NCI-H1694 (cell line): ENCODE measurements around the gene DYRK4.
"Not testable (repeated sequence)": the region's sequence is repeated elsewhere in the genome, so short reads cannot be mapped to it uniquely, and the experiment has no call there.

Experiments
- DNase-seq: peaks from one replicate; lab custom pipeline; 2025; lab: John Stamatoyannopoulos, UW

The DYRK4 gene

DNA sequence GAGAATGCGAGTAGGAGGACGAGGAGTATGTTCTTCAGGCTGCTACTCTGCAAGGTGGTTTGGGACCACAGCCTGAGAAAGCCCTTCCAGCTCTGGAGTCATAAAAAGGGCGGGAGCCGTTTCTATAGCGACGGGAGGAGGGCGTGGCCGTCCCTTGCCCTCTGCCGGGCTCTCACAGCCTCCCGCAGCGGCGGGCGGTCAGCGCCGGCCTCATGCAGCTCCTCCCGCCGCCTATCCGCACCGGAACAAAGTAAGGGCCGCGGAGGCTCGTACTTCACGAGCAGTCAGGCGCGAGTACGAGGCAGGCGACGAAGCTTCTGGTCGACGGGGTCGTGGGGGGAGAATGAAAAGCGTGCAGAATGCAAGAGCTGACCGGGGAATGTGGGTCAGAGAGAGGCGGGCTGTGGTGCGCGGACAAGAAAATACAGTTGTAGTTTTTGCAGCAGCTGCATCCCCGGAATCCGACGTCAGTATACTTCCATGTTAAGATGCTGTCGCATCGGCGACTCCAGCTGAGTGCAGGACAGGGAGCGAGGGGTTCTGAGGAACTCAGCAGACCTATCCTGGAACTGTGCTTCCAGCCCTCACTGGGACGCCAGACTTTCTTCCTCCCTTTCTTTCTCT, at the start of gene DYRK4:
DYRK4 (plus strand) TSS at position 175 of the 624 bp plus-strand sequence; CDS start at position 213, 38 bp downstream.
- no peak for DNase-seq

DNA sequence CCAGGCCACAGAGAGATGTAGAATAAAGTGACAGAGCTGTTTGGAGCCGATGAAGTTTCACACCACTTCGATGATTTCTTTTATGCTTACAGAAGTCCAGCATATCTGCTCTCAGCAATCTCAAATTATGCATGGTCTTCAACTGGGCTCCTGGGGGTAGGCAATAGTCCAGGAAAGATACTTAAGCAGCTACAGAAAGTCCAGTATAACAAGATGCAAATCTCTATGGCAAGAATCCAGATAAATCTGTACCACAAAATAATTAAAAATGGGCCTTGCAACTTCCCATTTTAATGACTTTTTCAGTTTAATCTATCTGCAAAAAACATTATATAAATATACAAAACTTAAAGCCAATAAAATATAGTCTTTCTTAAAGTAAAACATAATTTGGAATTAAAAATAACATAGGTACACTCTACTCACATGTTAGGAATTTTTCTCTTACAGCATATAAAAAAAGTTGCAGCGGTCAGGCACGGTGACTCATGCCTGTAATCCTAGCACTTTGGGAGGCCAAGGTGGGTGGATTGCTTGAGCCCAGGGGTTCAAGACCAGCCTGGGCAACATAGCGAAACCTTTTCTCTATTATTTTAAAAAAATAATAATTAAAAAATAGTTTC, 43.8 kb upstream of the DYRK4 start:
- no peak for DNase-seq

DNA sequence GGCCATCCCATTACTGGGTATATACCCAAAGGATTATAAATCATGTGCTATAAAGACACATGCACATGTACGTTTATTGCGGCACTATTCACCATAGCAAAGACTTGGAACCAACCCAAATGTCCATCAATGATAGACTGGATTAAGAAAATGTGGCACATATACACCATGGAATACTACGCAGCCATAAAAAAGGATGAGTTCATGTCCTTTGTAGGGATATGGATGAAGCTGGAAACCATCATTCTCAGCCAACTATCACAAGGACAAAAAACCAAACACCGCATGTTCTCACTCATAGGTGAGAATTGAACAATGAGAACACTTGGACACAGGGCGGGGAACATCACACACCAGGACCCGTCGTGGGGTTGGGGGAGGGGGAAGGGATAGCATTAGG, 38.6 kb upstream of the DYRK4 start:
- not testable (repeated sequence) for DNase-seq

DNA sequence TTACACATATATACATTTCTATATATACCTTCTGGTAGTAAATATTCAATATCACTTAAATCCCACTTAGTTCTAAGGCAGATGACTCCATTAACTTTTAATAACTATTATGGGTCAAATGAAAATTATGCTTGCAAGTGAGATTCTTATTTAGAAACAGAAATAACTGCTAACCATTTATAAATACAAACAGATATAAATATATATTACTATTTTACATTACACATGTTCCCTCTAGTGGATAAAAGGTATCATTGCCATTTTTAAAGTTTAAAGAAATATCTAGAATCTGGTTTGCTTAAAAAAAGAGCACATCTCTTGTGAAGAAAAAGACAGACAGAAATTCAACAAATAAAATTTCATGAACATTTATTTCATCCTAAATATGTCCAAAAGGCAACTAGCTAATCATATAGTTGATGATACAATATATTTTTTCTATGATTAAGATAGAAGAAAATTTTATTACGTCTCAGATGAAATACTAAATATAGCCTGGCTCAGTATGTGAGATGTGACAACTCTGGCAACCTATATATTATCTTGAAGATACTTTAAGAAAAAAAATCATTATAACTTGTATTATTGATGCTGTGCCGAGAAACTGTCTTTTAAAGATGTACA, 35.0 kb upstream of the DYRK4 start:
- DNase-seq = peak; percentile 18

GRCh38 chr12:4530160-4530559, 31.8 kb upstream of the DYRK4 start:
- DNase-seq = no peak

DNA sequence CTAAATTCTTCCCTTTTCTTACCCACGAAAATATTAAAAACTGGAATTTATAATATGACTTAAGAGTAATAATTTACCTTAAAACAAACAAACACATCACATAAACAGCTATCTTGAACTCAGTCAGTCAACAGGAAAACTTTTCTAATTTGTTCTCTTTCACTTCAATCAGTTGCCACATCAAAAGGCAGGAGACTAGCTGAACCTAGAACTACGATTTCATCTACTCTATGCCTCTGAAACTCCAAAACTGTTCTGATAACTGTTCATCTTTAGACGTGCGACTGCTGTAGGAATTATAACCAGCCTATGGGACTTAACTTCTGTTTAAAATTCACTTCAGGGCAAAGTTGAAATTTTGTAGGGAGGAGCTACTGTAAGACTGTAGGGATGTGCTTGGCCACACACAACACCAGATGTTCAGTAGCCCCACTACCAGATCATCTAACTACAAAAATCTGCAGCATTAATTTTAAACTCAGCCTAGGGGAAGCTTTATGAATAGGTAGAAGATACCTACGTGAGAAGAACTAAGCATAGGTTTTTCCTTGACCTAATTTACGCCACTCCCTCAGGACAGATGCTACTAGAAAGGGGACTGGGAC, 30.9 kb upstream of the DYRK4 start:
- DNase-seq = no peak

- no peak for DNase-seq
These were observed 26.9 kb upstream of the DYRK4 start for GRCh38 chr12:4535092-4535491.

DNA sequence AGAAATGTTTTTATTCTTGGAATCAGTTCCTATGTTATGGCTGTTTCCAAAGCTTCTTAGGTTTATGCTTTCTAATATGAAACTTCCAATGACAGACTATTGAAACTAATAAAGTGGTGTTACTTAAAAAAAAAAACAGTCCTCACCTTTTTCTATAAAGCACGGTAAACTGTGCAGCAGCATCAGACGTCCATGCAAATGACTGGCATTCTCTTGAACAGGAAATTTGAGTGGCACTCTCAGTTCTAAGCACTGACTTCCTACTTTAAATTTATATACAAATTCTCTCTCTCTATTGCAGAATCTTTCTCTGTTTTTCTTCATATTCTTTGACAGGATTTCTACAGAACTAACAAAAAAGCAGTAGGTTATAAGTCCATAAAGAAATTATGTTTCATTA, 26.1 kb upstream of the DYRK4 start:
- DNase-seq = no peak

DNA sequence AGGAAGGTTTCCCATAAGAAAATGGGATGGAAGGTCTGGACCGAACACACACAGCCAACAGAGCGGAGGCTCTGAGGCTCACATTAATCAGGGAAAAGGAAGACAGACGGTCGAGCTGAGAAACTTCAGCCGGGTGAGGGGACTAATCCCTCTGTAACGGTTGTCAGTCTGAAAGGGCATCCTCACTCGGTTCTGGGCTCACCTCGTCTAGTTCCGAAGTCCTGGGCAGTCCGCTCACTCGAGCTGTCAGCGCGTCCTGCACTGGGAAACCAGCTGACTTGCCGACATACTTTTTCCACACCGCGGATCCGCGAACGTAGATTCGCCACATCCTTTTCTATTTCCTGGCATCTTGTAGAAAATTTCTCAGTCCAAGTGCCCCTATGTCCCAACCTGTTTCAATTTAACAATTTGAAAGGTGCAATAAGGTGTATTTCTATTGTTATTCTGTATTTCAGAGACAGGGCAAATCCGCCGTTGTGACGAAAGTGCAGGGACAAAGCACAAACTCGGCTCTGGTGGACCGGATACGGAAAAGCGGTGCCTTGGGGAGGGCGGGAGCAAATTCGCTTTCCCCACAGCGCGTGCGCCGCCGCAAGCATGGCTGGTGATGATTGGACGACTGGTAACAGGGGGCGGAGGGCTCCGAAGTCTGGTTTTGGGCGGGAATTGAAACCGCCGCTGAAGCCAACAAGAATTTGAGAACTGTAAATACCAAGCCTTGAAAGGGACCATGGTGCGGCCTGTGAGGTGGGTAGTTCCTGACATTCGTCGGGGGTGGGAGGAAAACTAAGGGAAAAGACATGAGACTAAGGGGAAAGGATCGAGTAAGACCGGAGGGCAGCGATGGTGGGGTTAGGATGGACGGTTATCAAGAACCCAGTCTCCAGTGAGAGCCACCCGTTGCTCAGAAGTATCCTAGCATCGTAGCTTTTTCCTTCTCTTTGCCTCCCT, 23.5 kb upstream of the DYRK4 start, which contains the start of gene RAD51AP1:
RAD51AP1 (plus strand) TSS at position 684 of the 954 bp plus-strand sequence; CDS start at position 734, 50 bp downstream.
- peak; percentile 96 for DNase-seq

GRCh38 chr12:4539167-4539870, 22.7 kb upstream of the DYRK4 start:
- no peak for DNase-seq

DNA sequence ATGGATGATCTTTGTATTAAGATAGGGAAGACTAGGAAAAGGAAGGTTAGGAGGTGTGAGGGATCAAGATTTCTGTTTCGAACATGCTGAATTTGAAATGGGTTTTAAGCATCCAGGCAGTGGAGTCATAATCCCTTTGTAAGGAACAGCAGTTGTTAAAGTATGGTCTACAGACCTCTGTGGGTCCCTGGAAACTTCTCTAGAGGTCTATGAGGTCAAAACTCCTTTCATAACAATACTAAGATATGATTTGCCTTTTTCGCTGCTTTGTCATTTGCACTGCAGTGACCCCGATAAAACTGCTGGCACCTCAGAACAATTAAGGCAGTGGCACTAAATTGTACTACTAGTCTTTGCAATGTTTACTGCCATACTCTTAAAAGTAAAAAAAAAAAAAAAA, 21.8 kb upstream of the DYRK4 start:
- no peak for DNase-seq

GRCh38 chr12:4540638-4541037, 21.4 kb upstream of the DYRK4 start:
- no peak for DNase-seq

DNA sequence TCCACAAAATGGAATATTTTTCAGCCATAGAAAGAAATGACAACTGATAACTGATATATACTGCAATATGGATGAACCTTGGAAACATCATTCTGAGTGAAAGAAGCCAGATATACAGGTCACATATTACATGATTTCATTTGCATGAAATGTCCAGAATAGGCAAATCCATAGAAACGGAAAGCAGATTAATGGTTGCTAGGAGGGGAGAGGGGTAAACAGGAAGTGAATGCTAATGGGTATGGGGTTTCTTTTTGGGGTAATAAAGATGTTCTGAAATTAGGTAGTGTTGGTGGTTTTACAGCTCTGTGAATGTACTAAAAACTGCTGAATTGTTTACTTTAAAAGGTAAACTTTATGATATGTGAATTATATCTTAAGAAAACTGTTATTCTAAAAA, 16.8 kb upstream of the DYRK4 start:
- no peak for DNase-seq

GRCh38 chr12:4552191-4552590, 9.8 kb upstream of the DYRK4 start:
- DNase-seq = no peak

DNA sequence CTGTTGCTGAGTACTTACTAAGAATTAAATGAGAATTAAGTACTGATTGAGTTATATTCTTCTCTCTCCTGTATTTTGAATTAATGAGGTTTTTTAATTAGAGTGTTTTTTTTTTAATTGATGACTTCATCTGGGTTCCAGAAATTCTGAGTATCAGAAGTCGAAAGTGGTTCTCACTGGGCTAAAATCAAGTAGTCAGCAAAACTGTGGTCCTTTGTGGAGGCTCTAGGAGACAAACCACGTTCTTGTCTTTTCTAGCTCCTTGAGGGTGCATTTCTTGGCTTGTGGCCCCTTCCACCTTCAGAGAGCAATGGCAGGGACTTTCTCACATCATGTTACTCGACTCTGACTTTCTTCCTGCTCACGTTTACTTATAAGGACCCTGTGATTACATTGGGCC, 8.1 kb upstream of the DYRK4 start:
- DNase-seq = no peak

DNA sequence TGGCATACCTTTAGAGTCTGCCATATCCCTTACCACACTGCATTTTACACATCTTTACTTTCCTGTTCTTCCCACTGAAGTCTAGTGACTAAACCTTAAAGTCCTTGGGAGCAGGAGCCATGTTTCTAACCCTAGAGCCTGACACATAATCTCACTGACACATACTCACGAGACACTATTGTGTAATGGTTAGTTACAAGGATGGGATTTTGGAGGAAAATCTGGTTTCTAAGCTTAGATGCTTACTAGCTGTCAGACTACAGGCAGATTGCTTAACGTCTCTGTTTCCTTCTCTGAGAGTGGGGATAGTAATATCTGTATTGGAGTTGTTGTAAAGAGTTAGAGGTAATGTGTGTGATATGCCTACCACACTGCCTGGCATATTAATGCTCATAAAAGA, 6.2 kb upstream of the DYRK4 start:
- DNase-seq = no peak

DNA sequence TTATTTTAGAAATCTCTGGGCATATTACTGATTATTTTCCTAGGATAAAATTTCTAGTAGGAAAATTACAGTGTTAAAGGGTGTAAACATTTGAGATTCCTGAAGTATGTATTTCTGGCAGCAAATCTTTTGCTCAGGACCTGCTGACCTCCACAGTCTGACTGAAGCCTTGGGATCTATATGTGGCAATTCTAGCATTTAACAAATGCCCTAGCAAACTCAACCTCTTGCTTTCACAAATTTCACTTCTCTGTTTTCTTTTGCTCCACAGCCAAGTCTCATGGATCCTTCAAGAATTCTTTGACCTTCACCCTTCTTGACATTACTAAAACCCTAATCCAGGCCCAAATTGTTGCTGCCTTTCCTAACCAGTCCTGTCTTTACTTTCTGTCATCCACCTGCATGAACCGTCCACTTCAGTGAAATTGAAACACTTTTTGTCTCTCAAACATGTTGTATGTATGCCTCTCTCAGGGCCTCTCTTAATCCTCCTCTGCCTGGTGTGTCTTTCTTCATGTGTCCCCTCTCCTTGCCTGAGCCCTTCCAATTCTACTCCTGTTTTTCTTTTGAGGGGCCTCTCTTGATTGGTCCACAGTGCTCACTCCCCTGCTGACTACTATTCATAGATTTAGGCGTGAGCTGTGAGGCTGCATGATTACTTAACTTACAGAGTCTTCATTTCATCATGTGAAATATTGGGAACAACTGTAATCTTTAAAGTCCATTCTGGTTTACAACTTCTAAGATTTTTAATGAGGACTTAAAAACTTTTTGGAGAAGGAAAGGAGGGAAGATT, 5.1 kb upstream of the DYRK4 start:
- DNase-seq = no peak

DNA sequence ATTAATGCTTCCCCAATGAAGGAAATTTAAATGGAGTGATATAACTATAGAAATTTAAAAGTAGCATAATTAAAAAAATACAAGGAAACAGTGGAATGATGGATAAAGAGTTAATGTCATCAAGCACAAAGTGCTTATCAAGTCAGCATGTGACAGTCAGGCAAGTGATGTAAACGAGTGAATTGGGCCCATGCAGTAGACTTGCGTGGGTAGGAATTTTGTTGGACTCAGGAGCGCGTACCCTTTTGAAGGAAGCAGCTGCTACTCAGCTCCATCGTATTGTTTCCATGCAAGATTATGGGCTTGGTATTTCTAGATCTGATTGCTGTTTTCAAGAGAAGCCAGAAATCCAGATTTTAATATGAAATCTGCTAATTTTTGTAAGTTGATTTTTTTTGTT, 4.4 kb upstream of the DYRK4 start:
- DNase-seq = no peak

DNA sequence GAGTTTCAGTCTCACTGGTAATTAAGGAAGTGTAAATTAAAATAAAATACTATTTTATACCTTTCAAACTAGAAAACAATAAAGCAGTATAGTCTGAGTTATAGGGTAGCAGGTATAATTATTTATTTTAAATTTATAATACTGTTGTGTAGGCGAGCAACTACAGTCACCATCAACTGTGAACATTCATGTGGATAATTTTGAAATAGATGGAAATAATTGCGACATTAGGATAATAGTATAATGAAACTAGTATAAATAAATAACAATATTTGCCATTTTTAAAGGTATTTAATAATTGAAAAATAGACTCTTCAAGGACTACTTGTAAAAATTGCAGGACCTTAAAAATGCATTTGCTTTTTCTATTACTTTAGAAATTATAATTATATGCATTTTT, 3.8 kb upstream of the DYRK4 start:
- DNase-seq = no peak

- DNase-seq = no peak
These were observed 1.3 kb downstream of the DYRK4 start for GRCh38 chr12:4563336-4563735.
